ENCODE results near the gene IPO4.

IPO4 gene

DNA sequence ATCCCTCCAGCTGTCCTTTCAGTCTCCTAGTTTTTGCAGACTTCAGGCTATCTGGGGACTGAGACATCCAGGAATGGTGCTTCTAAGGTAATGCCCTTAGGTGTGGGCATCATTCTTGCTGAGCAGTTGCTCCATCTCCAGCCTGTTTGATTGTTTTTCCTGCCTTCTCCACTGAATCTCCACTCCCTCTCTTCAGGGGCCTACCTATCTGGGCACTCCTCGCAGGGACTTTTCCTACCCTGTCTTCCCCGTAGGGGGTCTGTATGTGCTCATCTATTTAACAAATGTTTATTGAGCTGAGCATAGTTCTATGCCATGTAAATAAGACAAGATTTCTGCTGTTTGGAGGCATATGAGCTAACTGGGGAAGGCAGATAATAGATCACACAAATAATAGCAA lies 55.6 kb downstream of the IPO4 start:
- TF ChIP-seq TAF1 (IDR thresholded peaks at IDR 0.05; ENCODE audit: low read depth) (no peak), EGR1 (IDR thresholded peaks at IDR 0.05) (no peak), YY1 (IDR thresholded peaks at IDR 0.05; ENCODE audit: low read depth) (no peak), CEBPB (IDR thresholded peaks at IDR 0.05) (no peak), CREB1 (IDR thresholded peaks at IDR 0.05; ENCODE audit: low read depth) (no peak), TCF12 (IDR thresholded peaks at IDR 0.05; ENCODE audit: low read depth) (no peak), NFIC (IDR thresholded peaks at IDR 0.05) (no peak), ZBTB7A (IDR thresholded peaks at IDR 0.05; ENCODE audit: low read depth) (no peak), RAD21 (IDR thresholded peaks at IDR 0.05; ENCODE audit: low read depth) (no peak), EP300 (IDR thresholded peaks at IDR 0.05; ENCODE audit: borderline replicate concordance) (no peak), FOXM1 (IDR thresholded peaks at IDR 0.05; ENCODE audit: borderline replicate concordance, low read depth) (no peak), TEAD4 (IDR thresholded peaks at IDR 0.05) (no peak)
- TF ChIP-seq, protein P1, sequence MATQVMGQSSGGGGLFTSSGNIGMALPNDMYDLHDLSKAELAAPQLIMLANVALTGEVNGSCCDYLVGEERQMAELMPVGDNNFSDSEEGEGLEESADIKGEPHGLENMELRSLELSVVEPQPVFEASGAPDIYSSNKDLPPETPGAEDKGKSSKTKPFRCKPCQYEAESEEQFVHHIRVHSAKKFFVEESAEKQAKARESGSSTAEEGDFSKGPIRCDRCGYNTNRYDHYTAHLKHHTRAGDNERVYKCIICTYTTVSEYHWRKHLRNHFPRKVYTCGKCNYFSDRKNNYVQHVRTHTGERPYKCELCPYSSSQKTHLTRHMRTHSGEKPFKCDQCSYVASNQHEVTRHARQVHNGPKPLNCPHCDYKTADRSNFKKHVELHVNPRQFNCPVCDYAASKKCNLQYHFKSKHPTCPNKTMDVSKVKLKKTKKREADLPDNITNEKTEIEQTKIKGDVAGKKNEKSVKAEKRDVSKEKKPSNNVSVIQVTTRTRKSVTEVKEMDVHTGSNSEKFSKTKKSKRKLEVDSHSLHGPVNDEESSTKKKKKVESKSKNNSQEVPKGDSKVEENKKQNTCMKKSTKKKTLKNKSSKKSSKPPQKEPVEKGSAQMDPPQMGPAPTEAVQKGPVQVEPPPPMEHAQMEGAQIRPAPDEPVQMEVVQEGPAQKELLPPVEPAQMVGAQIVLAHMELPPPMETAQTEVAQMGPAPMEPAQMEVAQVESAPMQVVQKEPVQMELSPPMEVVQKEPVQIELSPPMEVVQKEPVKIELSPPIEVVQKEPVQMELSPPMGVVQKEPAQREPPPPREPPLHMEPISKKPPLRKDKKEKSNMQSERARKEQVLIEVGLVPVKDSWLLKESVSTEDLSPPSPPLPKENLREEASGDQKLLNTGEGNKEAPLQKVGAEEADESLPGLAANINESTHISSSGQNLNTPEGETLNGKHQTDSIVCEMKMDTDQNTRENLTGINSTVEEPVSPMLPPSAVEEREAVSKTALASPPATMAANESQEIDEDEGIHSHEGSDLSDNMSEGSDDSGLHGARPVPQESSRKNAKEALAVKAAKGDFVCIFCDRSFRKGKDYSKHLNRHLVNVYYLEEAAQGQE (IDR thresholded peaks at IDR 0.05; ENCODE audit: low read depth), result no peak
- TF ChIP-seq, protein P2, sequence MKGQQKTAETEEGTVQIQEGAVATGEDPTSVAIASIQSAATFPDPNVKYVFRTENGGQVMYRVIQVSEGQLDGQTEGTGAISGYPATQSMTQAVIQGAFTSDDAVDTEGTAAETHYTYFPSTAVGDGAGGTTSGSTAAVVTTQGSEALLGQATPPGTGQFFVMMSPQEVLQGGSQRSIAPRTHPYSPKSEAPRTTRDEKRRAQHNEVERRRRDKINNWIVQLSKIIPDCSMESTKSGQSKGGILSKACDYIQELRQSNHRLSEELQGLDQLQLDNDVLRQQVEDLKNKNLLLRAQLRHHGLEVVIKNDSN (IDR thresholded peaks at IDR 0.05), result no peak
- TF ChIP-seq, protein P3, sequence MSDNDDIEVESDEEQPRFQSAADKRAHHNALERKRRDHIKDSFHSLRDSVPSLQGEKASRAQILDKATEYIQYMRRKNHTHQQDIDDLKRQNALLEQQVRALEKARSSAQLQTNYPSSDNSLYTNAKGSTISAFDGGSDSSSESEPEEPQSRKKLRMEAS (IDR thresholded peaks at IDR 0.05), result no peak

DNA sequence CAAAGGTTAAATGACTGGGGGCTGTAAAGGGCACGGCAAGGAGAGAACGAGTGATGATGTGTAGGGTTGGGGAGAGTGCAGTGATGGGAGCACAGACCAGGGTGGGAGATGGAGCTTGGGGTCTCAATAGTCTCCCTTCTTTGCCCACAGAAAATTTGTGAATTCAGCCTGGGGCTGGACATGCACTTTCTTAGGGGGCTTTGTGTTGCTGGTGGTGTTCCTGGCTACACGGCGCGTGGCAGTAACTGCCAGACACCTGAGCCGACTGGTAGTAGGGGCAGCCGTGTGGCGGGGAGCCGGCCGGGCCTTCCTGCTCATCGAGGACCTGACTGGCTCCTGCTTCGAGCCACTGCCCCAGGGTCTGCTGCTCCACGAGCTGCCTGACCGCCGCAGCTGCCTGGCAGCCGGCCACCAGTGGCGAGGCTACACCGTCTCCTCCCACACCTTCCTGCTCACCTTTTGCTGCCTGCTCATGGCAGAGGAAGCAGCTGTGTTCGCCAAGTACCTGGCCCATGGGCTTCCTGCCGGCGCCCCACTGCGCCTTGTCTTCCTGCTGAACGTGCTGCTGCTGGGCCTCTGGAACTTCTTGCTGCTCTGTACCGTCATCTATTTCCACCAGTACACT lies 56.4 kb downstream of the IPO4 start:
- TF ChIP-seq EP300 (IDR thresholded peaks at IDR 0.05; ENCODE audit: borderline replicate concordance) (no peak), FOXM1 (IDR thresholded peaks at IDR 0.05; ENCODE audit: borderline replicate concordance, low read depth) (no peak), ZBTB7A (IDR thresholded peaks at IDR 0.05; ENCODE audit: low read depth) (no peak)
- TF ChIP-seq, protein P2 (IDR thresholded peaks at IDR 0.05), result no peak

DNA sequence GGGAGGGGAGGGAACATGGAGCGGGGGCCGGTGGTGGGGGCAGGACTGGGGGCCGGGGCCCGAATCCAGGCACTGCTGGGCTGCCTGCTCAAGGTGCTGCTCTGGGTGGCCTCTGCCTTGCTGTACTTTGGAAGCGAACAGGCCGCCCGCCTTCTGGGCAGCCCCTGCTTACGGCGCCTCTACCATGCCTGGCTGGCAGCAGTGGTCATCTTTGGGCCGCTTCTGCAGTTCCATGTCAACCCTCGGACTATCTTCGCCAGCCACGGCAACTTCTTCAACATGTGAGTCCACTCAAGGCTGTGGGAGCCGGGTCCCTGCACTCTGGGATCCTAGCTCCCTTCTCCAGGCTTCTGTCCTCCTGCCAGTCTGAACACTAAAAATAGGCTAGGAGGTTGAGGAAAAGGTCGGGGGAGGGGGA lies 57.1 kb downstream of the IPO4 start:
- no peak for TF ChIP-seq EP300 (IDR thresholded peaks at IDR 0.05; ENCODE audit: borderline replicate concordance)
- no peak for TF ChIP-seq YY1 (IDR thresholded peaks at IDR 0.05; ENCODE audit: low read depth)

DNA sequence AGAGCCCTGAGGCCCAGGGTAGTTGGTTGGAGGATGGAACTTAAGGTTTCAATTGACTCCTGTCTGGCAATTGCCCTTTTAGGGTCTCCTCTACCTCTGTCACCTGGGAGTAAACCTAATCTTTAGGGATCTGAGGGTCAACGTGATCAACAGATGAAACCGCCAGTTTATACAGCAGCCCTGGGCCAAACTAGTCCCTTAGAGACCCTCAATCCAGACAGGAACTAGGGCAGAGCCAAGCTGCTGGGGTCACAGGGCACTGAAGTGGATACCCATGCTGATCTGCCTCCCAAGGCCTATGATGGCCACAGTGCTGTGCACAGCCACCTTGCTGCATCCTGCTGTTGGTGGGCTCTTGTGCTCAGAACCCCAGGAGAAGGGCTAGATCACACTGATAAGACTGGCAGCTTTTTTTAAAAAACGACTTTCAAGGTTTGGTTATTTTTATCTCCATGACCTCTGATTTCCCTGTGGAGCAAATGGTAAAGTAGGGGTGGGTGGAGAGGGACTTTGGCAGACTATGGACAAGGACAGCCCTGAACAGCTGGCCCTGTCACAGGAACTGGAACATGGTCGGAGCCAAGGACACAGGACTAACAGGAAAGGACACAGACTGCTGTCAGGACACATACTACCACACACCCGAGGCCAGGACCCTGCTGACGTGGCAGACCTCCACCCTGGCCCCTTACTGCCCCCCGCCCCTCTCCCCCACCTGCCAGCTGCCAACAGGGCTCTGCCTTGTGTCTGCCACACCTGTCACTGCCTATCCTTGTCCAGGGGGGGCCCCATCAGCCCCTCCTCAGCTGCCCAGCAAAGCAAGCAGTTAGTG lies 57.7 kb downstream of the IPO4 start:
- no peak for TF ChIP-seq CREB1 (IDR thresholded peaks at IDR 0.05; ENCODE audit: low read depth)

DNA sequence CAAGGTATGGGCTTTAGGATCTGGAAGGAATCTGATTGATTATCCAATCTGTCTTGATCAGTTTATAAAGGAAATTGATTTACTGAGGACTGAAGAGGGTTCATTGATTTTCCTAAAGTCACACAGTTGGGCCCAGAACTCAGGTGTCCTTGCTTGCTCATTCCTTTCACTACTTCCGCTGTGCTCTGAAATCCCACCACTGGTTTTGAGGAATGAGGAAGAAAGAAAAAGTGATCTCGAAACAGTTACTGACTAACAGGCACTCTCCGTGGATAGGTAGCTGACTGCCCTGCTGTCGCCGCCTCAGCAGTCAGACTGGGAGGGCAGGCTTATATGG lies 58.3 kb downstream of the IPO4 start, which contains the start of gene FITM1:
Gene FITM1 (plus strand): TSS at position 280 of the 337 bp plus-strand sequence. CDS start 905 bp downstream, outside the sequence.
- TF ChIP-seq TAF1 (IDR thresholded peaks at IDR 0.05; ENCODE audit: low read depth) (no peak), CREB1 (IDR thresholded peaks at IDR 0.05; ENCODE audit: low read depth) (no peak), TEAD4 (IDR thresholded peaks at IDR 0.05) (no peak), ZBTB7A (IDR thresholded peaks at IDR 0.05; ENCODE audit: low read depth) (no peak), RAD21 (IDR thresholded peaks at IDR 0.05; ENCODE audit: low read depth) (no peak), EP300 (IDR thresholded peaks at IDR 0.05; ENCODE audit: borderline replicate concordance) (no peak), CEBPB (IDR thresholded peaks at IDR 0.05) (no peak), EGR1 (IDR thresholded peaks at IDR 0.05) (no peak), NFIC (IDR thresholded peaks at IDR 0.05) (no peak), FOXM1 (IDR thresholded peaks at IDR 0.05; ENCODE audit: borderline replicate concordance, low read depth) (no peak), TCF12 (IDR thresholded peaks at IDR 0.05; ENCODE audit: low read depth) (no peak), YY1 (IDR thresholded peaks at IDR 0.05; ENCODE audit: low read depth) (no peak)
- TF ChIP-seq, protein P1 (IDR thresholded peaks at IDR 0.05; ENCODE audit: low read depth), result no peak
- TF ChIP-seq, protein P2 (IDR thresholded peaks at IDR 0.05), result no peak
- TF ChIP-seq, protein P3 (IDR thresholded peaks at IDR 0.05), result no peak
